HL-60/S4 (cell line): ENCODE results near the gene KDM1A.

Source experiments
- in situ Hi-C: fragments of 300-500 bp; cut with MboI; formaldehyde crosslinking; loops from 2 replicates; pipeline ENCODE4 v1.14.3; 2022; ENCODE audit warnings: low sequenced_read_pairs

KDM1A gene

DNA sequence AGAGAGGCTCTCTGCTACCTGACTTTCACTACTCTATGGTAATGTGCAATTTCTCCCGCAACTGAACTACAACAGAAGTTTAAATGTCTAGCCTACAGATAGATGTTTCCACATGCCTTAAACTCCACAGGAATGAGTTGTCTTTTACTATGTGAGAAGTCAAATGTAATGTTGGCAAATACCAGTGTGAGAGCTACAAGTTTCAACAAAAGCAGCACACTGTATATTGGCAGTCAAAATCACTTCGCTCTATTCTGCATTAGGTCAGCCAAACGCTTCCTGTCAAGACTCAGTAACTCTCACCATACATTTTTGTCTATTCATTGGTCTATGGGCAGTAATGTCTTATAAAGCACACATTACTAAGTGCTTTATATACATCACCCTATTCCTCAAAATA is 107.5 kb downstream of the KDM1A start:
- in situ Hi-C loops = no loop called here

GRCh38 chr1:23129846-23130245 is 110.6 kb downstream of the KDM1A start:
- in situ Hi-C loops = no loop called here

DNA sequence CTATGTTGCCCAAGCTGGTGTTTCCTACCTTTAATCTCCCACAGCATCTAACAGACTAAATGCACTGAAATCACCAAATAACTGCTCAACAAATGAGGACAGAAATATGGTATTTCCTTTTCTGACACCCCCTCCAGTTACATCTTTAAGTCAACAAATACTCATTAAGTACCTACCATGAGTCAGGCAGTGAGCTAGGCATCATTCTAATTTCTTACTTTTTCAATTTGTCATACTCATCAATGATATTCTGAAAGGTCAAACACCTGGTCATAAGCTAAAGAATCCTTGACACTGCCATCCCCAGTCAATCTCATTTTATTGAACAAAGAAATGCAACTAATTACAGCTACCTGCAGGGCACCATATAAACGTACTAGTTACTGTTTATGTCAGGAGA is 112.8 kb downstream of the KDM1A start:
- in situ Hi-C loops = no loop called here
